Right lobe of liver (tissue), 6 donors: ENCODE measurements around the gene LIM2. TPM values are rescaled to one million over a fixed set of nuclear protein-coding genes. Genes with fewer than 3 reads are reported as not detected.

Experiments
- ATAC-seq, 4 donors: fragments of 200-7000 bp; cut with Tn5 transposase; one replicate each; pipeline ENCODE4 v1.9.1; 2020; ENCODE audit warnings: mild to moderate bottlenecking in 4 of 4, moderate library complexity in 4 of 4
- DNase-seq, 3 donors: peaks; one replicate each; pipeline ENCODE4 v3.0.0-alpha.2; 2020
- H3K27ac ChIP-seq, 3 donors: fragments of 200-600 bp; one replicate each; pipeline ENCODE4 v1.8.0; 2022
- H3K27me3 ChIP-seq, 2 donors: fragments of 200-600 bp; one replicate each; pipeline ENCODE4 v1.8.0; 2022
- H3K36me3 ChIP-seq, 4 donors: fragments of 200-600 bp; sonication (generic) in 1 of 4; one replicate each; pipeline versions ENCODE4 v1.5.1 to v1.8.0; 2017 to 2022; ENCODE audit warnings: control low read depth in 1 of 4
- H3K4me1 ChIP-seq, 4 donors: fragments of 200-600 bp; sonication (generic) in 1 of 4; one replicate each; pipeline versions ENCODE4 v1.5.1 to v1.8.0; 2017 to 2022; ENCODE audit warnings: control low read depth in 1 of 4
- H3K4me3 ChIP-seq, 3 donors: fragments of 200-600 bp; one replicate each; pipeline ENCODE4 v1.8.0; 2022
- H3K9me3 ChIP-seq, 4 donors: fragments of 200-600 bp; sonication (generic) in 1 of 4; one replicate each; pipeline versions ENCODE4 v1.5.1 to v1.8.0; 2017 to 2022; ENCODE audit warnings: control low read depth in 1 of 4
- POLR2A ChIP-seq: fragments of 450-650 bp; IDR thresholded peaks from one replicate; pipeline ENCODE4 v1.6.1; 2017; ENCODE audit warnings: antibody characterized with exemption, mild to moderate bottlenecking
- WGBS: methylation state at CpG from one replicate; pipeline ENCODE4 v1.1.6; 2018; ENCODE audit warnings: low coverage, low lambda C conversion rate; ENCODE audit not compliant: insufficient coverage; ENCODE audit errors: missing lambda C conversion rate; 5-methylcytosine and 5-hydroxymethylcytosine counted together
- intact Hi-C, 2 donors: fragments of 100-400 bp; cut with DNase I; formaldehyde crosslinking; loops; one replicate each; pipeline versions ENCODE4 v1.11.2 to v1.14.1; 2022
- total RNA-seq, 6 experiments: library from RNA; depleted of rRNA in 2 of 6; stranded (reverse); fragments of >200 nt in 2 of 6; fragmentation: NEBNext Ultra II Directional in 3 of 6; extraction: Animal tissue kit (Norgen Biotek cat#: 25700) in 3 of 6; gene quantifications; one replicate each; pipeline versions ENCODE4 v1.1.0 to v1.2.4, GENCODE V29; 2016 to 2023
- TF ChIP-seq, protein P1 (sequence below), 4 donors: fragments of 200-600 bp in 3 of 4; fragments of 450-650 bp in 1 of 4; IDR thresholded peaks; one replicate each; pipeline versions ENCODE4 v1.5.1 to v1.8.0; 2016 to 2022; ENCODE audit warnings: antibody characterized with exemption in 4 of 4, mild to moderate bottlenecking in 2 of 4
- donor health status: DM: no; HTN: yes; CAD: no.
- donor health status: DM: no; HTN: no; CAD: no.
- donor health status: DM: no; HTN: no; CAD: no.
- donor health status: DM: no; HTN: yes; CAD: no.
- donor health status: DM: no; HTN: yes; CAD: no.

LIM2 gene
- total RNA-seq, 6 experiments from 2014 or later: not detected

DNA sequence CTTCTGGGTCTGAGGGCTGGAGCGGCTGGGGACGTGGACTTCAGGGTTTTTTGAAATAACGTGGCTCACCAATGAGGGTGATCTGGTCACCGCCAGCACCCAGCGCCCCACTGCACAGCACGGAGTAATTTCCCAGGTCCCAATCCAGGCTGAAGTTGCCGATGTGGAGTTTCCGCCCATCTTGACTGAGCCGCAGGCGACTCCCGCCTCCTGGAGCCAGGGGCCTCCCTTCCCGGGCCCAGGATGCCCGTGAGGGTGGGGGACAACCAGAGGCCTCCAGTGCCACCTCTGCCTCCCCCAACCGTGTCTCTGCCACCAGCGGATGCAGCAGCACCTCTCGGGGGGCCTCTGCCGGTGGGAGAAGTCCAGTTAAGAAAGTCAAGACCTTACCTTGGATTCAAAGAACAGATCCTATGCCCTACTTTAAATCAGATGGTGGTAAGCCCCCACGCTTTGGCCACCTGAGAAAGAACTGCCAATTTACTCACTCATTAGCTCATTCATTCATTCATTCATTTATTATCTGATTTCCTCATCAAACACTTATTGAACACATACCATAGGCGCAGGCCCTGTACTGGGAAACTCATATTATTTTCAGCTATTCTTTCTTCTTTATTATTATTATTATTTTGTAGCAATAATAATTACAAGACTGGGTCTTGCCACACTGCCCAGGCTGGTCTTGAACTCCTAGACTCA, 49.8 kb downstream of the LIM2 start:
- Histone ChIP-seq H3K27me3 (no peaks in the 10 kb centered on the region), H3K9me3 (no peaks in the 10 kb centered on the region), H3K4me1 (peaks cover 0 to 18% (median 0%) of the 10 kb centered on the region in 4 donors), H3K27ac (no peak overlapping the region), H3K36me3 (no peaks in the 10 kb centered on the region), H3K4me3 (peak overlapping the region in 1 of 3 donors; percentile 65)
- no peak for TF ChIP-seq POLR2A
- TF ChIP-seq, protein P1, sequence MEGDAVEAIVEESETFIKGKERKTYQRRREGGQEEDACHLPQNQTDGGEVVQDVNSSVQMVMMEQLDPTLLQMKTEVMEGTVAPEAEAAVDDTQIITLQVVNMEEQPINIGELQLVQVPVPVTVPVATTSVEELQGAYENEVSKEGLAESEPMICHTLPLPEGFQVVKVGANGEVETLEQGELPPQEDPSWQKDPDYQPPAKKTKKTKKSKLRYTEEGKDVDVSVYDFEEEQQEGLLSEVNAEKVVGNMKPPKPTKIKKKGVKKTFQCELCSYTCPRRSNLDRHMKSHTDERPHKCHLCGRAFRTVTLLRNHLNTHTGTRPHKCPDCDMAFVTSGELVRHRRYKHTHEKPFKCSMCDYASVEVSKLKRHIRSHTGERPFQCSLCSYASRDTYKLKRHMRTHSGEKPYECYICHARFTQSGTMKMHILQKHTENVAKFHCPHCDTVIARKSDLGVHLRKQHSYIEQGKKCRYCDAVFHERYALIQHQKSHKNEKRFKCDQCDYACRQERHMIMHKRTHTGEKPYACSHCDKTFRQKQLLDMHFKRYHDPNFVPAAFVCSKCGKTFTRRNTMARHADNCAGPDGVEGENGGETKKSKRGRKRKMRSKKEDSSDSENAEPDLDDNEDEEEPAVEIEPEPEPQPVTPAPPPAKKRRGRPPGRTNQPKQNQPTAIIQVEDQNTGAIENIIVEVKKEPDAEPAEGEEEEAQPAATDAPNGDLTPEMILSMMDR (IDR thresholded peaks at IDR 0.05): no peak
- WGBS: 81% methylated on average over 5 of the region's 19 CpGs
- no peak for DNase-seq
- intact Hi-C loops: loop anchor here in 1 of 2 donors (5.0 kb wide), 1 partner anchor 69 kb away; no protein-coding TSS in a partner anchor
- ATAC-seq: no peak

DNA sequence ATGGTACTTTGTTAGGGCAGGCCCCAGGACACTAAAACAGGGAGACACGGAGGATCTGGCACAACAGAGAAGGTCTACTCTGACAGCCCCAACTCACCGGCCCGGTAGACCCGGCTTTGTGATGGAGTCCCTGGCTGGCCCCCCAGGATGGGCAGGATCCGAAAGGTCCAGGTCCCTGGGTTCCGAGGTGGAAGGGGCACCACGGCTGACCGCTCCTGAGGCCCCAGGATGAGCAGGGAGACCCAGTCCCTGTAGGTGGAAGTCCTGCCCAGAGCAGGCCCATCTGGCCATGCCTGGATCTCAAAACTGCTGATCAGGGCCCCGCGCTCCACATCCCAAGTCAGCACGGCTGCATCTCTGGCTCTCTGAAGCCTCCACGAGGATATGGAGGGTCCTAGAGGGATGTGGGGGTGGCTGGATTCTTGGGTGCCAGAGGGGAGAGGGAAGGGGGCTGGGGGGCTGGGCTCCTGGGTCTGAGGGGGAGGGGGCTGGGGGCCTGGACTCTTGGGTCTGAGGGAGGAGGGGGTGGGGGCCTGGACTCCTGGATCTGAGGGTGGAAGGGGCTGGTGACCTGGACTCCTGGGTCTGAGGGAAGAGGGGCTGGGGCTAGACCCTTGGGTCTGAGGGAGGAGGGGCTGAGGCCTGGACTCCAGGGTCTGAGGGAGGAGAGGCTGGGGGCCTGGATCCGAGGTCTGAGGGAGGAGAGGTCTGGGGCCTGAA, 50.5 kb downstream of the LIM2 start:
- Histone ChIP-seq H3K4me1 (peaks cover 0 to 18% (median 0%) of the 10 kb centered on the region in 4 donors), H3K27ac (no peak overlapping the region), H3K4me3 (no peak overlapping the region), H3K36me3 (no peaks in the 10 kb centered on the region), H3K27me3 (no peaks in the 10 kb centered on the region), H3K9me3 (no peaks in the 10 kb centered on the region)
- WGBS: 86% methylated on average over 6 of the region's 13 CpGs
- no peak for ATAC-seq
- no peak for TF ChIP-seq POLR2A
- TF ChIP-seq, protein P1 (IDR thresholded peaks at IDR 0.05): no peak
- no peak for DNase-seq
- intact Hi-C loops: loop anchor here in 1 of 2 donors (5.0 kb wide), 1 partner anchor 70 kb away; no protein-coding TSS in a partner anchor

DNA sequence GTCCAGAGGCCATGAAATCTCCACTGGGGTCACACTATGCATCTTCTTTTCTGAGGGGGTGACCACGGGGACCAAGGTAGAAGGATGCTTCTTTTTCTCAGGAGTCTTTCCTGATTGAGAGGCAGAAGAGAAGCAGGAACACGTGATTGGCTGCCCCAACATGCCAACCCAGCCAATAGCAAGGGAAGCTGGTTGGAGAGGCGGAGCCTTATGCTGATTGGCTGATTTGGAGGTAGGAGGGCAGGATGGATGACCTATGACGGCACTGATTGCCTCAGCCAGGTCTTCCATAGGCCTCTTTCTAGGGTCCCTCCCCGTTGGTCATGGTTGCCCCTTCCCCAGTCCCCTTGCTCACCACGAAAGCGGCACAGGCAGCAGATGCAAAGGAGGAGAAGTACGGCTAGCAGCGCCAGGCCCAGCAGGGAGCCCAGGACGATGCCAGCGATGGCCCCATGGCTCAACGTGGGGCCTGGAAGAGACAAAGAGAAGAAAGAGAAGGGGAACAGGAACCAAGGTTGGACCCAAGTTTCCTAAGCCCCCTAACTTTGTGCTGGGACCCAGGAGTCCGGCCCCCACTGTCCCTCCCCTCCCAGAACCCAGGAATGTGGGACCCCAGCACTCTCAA, 53.8 kb downstream of the LIM2 start:
- H3K36me3 ChIP-seq: no peaks in the 10 kb centered on the region
- 87% methylated on average over 5 of the region's 13 CpGs for WGBS
- DNase-seq (no peak), ATAC-seq (no peak)
- no peak overlapping the region for H3K27ac ChIP-seq
- no peaks in the 10 kb centered on the region for H3K9me3 ChIP-seq
- intact Hi-C loops: no loop called here
- H3K4me1 ChIP-seq: peaks cover 0 to 7% (median 0%) of the 10 kb centered on the region in 4 donors
- no peaks in the 10 kb centered on the region for H3K27me3 ChIP-seq
- H3K4me3 ChIP-seq: no peak overlapping the region
- TF ChIP-seq, protein P1 (IDR thresholded peaks at IDR 0.05): no peak
- TF ChIP-seq POLR2A: no peak

DNA sequence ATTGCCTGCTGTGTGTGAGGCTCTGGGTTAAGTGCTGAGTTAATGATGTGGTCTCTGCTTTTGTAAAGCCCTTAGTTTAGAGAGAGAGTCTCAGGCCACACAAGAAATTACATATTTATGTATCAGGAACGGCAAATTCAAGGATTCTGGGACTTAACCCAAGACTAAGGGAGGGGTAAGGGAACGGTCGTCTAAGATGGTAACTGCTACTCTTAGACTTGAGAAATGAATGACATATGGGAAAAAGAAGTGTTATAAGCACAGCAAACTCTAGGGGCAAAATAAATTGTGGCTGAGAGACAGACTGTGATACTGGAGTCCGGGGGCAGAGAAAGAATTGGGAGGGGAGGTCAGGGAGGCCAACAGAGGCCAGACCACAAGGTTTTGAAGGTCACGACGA, 56.1 kb downstream of the LIM2 start:
- TF ChIP-seq, protein P1 (IDR thresholded peaks at IDR 0.05): no peak
- no peak for TF ChIP-seq POLR2A
- Histone ChIP-seq H3K27ac (no peak overlapping the region), H3K4me3 (no peak overlapping the region), H3K27me3 (peaks cover 0 to 14% of the 10 kb centered on the region in 2 donors), H3K36me3 (no peaks in the 10 kb centered on the region), H3K4me1 (peaks cover 0 to 7% (median 0%) of the 10 kb centered on the region in 4 donors), H3K9me3 (no peaks in the 10 kb centered on the region)
- ATAC-seq (no peak), DNase-seq (no peak)
- intact Hi-C loops: no loop called here
- 92% methylated on average over 6 of the region's 6 CpGs for WGBS
